GM20000 (cell line): Measurements from ENCODE around the gene RIC3.

Experiments used
- DNase-seq: peaks from one replicate; pipeline ENCODE4 v3.0.0; 2012; ENCODE audit warnings: low spot score
- CTCF ChIP-seq: IDR thresholded peaks from 2 replicates; pipeline ENCODE4 v1.5.1; 2012; ENCODE audit warnings: mild to moderate bottlenecking, control low read depth; ENCODE audit errors: extremely low read depth, missing control alignments

The RIC3 gene

GRCh38 chr11:8087756-8088155 lies 81.1 kb downstream of the RIC3 start:
- no peak for TF ChIP-seq CTCF
- DNase-seq = no peak

GRCh38 chr11:8087185-8087584 lies 81.6 kb downstream of the RIC3 start:
- no peak for TF ChIP-seq CTCF
- no peak for DNase-seq

GRCh38 chr11:8086571-8086970 lies 82.3 kb downstream of the RIC3 start:
- no peak for TF ChIP-seq CTCF
- DNase-seq = no peak

- DNase-seq = no peak
- no peak for TF ChIP-seq CTCF
Measured at GRCh38 chr11:8086001-8086479, 82.8 kb downstream of the RIC3 start.

- no peak for TF ChIP-seq CTCF
- DNase-seq = no peak
Measured at GRCh38 chr11:8085011-8085645, 83.7 kb downstream of the RIC3 start.

GRCh38 chr11:8084352-8084751 lies 84.5 kb downstream of the RIC3 start:
- DNase-seq = no peak
- no peak for TF ChIP-seq CTCF

- TF ChIP-seq CTCF = no peak
- no peak for DNase-seq
Measured at GRCh38 chr11:8083871-8084281, 84.9 kb downstream of the RIC3 start.
